NCI-H2029 treated with DMSO at 0.1 percent for 48 hours (cell line): Measurements from ENCODE around the gene TNFRSF1B.

Source experiments
- DNase-seq: peaks from one replicate; lab custom pipeline; 2025; lab: John Stamatoyannopoulos, UW

Gene TNFRSF1B

DNA sequence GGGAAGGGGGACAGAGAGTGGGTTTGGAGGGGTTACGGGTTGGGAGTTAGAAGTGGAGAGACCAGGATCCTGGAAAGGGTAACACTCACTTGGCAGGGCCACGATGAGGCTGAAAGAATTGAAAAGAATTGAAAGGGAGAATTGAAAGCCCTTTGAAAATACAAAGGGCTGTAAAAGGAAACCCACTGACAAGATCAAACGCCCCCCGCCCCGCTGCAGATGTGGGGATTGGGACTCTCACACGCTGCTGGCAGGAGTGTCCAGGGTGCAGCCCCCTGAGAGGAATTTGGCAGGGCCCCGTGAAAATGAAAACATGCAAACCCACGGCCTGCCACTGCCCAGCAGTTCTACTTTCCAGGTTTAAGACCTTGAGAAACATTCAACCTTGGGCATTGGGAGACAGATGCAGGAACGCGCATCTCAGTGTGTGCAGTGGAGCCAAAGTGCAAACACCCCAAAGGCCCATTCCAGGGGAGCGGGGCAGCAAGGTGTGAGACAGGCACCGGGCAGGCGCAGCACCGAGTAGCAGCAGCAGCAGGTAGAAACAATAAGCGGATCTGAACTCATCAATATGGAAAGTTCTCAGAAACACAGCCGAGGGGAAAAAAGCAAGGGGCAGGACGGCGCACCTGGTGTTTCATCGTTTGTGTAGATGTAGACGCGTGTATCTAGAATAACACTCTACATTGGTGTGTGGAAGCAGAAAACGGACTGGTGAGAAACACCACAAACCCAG, 8.3 kb upstream of the TNFRSF1B start:
- DNase-seq = no peak

DNA sequence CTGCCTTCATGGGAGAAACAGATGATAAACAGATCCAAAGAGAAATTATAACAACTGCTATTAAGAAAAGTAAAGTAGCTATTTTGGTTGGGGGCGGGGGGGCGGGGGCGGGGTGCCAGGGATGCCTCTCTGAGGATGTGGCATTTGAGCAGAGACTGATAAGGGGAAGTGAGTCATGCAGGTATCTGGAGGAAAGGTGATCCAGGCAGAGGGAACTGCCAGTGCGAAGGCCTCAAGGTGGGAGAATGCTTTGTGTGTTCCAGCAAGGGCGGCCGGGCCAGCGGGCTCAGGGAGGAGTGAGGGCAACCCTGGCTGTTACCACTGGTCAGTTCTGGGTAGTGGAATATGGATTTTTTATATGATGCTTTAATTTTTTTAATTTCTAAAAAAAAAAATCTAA, 7.0 kb upstream of the TNFRSF1B start:
- no peak for DNase-seq

DNA sequence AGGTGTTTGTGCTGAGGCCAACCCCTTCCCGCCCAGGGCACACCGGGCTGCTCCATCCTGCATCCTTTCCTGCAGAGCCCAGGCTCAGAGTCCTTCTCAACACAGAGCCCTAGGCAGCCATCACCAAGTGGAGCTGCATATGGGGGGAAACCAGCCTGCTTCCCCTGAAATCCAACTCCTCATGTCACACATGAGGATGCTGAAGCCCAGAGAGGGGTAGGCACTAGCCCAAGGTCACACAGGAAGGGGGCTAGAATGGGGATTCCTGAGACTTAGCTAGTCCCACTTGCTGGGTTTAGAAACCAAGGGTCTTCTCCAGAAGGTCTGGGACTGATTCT, 5.5 kb upstream of the TNFRSF1B start:
- no peak for DNase-seq

DNA sequence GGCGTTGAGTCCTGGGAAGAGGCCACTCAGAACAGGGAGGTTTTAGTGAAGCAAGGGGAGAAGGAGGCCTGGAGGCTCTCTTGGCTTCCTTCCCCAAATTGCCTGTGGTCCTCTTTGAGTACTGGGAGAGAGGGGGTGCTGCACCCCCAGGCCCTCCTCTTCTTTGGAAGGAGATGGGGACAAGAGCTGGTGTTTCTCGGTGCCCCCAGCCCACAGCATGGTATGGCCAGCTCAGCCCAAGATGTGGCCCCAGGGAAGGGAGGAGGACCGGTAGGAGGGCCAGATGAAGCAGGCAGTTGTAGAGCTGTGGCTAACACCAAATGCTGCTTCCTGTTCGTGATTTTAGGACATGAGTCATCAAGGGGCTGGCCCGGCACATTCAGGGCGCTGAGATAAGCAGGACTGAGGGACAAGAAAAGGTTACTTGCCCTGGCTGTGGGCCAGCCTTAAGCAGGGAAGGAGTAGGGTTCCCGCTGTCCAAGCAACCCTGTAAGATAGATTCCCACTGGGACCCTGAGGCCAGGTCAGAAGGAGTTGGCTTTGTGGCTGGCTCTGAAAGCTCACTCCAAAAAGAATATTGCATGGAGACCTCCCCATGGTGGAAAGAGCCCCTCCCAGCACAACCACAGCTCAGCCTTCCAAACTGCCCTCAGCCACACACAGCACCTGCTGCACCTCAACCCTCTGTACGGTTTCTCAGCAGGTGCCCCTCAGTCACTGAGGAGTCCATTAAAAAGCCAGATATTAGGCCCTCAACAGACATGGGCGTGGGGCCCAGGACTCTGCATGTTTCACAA, 4.9 kb upstream of the TNFRSF1B start:
- DNase-seq = no peak

DNA sequence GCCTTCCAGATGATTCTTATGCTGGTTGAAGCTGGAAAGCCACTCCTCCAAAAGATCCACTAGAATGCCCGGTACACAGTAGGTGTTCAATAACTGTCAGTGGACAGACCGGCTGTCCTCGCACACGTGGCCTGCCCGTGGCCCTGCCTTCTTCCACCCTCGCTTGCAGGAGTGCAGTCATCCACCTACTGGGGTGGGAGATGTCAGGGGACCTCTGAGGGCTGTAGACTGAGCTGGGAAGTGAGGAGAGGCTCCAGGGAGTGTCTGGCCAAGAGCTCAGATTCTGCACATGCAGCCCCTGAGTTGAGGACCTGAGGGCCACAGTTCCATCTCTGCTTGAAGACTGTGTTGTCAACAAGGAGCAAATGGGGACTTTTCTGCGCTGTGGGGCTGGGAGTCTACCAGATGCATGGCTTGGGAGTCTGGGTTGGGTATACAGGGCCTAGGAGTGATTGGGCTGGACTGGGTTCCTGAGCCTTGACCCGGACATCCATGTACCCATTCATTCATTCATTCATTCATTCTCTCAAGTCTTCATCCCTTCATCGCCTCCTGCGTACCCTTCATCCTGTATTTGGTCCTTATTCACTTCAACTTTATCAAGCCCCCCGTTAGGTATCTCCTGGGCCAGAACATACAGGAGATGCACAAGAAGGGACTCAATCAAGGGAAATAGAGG, 4.2 kb upstream of the TNFRSF1B start:
- no peak for DNase-seq

DNA sequence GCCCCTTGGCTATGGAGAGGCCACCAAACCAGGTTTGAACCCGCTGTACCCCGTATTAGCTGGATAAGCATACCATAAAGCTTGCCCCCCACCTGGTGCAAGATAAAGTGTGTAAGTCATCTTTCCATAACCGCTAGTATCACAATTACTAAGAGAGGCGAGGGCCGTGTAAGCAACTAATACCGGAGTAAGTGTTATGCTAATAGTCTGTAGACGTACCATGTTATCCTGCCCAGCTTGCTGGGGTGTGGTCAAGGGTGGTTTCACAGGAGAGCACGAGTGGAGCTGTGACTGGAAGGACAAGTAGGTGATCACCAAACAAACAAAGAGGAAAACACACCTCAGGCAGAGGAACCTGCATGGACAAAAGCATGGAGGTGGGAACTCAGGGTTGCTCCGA, 3.6 kb upstream of the TNFRSF1B start:
- no peak for DNase-seq

DNA sequence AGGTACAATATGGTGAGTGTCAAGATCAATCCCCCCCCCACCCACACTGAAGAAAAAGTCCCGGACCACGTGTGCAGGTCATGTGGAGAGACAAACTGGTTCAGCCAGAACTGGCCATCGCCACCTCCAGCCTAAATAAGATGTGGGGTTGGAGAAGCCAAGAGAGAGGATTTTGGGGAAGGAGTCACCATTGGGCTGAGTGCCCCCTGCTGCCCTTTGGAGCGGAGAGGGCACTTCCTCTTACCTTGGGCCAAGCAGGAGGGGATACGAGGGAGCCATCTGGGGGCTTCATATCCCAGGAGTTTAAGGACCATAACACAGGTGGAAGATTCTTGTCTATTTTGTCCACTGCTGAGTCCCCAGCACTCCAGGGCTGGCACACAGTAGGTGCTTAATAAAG, 2.6 kb upstream of the TNFRSF1B start:
- DNase-seq = no peak

DNA sequence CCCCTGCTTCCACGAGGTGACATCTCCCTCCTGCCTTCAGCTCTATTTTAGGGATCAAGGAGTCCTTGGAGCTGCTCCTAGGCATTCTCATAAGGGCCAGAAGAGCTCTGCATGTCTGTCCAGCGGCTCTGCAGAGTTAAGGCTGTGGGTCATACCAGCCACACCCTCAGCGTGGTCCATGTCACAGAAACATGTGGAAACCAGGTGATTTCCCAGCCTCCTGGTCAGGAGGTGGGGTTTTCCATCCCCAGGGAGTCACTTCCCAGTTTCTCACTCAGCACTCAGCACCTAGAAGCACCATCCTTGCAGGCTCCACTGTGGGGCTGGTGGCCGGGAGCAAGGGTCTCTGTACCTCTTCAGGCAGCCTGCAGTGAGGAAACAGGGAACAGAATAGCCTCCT, 1.4 kb upstream of the TNFRSF1B start:
- no peak for DNase-seq

DNA sequence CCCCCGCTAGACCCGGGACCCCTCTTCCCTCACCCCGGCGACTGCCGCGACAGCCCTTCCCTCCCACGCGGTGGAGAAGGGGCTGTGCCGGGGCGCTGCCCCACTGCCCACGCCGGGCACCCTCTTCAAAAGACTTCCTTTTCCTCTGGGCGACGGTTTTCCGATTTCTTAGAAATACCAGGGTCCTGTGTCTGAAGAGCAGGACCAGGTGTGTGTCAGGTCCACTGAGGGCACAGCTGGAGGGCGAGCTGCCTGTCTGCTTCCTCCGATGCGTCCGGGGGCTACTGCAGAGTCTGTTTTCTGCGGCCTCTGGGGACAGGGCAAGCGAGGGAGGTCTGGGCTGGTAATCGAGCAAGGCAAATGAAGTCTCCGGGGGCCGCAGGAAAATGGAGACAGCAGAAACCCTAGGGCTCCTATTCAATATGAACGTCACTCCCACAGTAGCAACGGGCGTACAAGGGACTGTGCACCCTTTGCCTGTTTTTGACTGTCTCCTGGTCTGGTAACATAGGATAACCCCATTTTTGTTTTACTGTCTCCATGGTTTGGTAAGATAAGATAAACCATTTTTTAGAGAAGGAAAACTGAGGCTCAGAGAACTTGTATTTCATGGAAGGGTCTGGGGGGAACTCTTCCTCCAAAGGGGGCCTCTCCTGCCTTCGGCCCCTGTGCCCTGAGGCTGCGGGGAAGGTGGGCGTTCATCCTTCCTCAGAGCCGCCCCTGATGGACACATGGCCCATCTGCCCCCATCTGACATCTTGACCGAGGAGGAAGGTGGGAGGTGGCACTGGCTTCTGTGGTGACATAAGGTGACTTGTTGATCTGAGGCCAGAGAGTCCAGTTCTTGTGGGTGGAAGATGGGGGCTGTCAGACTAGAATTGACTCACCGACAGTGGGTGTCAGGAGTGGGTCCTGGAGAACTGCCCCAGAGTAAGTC, 970 bp downstream of the TNFRSF1B start:
- no peak for DNase-seq

DNA sequence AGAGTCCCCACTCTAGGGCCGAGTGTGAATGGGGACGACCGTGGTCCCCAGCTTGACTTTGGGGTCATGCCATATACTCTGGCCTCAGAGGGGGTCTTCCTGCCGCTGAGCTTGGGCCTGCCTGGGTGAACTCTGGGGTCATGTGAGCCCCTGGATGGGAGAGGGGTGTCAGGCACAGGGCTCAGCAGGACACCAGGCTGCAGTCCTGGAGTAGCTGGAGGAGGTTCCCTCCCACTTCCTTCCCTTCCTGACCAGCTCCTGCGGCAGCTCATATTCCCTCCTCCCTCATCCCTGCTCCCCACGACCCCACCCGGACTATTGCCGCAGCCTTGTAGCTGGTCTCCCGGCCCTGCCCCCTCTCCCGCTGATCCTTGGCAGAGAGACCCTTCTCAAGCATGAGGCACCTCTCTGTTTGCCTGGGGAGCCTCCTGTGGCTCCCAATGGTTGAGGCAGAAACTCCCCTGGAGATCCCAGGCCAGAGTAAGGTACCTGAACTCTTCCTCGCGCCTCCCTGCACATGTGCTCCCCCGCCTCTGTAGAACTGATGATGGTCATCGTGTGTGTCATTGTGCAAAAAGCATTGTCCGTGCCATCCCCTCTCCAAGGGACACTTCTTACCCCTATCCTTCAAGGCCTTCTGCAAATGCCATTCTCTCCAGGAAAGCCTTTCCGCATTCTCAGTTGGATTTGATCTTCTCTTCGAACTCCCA, 1.8 kb downstream of the TNFRSF1B start:
- DNase-seq = no peak

DNA sequence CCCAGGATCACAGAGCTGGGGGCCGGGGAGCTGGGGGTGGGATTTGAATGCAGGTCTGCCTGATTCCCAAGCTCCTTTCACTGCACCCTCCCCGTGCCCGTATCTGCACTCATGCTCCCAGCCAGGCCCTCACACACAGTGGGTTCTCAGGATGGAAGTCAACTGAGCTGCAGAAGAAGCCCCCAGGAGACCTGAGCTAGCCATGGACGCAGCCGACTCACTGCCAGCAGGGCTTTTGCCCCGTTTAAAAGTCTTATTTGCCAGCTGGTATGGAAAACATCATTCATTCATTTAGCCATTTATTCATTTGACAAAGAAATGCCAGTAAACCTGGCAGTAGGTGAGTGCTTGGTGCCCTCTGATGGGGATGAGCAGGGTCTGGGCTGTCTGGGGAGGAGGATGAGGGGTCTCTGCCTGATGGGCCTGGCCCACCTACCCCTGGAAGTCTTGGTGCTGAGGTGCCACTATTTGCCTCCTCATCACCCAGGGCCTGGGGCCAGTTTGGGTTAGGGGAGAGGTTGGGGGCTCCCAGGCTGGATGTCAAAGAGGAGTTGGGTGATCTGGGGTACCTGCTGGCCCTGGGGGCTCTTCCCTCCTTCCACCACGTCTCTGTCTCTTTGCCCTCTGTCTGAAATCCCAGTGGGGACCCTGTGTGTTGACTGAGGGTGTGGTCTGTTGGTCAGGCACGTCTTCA, 2.8 kb downstream of the TNFRSF1B start:
- DNase-seq = no peak

DNA sequence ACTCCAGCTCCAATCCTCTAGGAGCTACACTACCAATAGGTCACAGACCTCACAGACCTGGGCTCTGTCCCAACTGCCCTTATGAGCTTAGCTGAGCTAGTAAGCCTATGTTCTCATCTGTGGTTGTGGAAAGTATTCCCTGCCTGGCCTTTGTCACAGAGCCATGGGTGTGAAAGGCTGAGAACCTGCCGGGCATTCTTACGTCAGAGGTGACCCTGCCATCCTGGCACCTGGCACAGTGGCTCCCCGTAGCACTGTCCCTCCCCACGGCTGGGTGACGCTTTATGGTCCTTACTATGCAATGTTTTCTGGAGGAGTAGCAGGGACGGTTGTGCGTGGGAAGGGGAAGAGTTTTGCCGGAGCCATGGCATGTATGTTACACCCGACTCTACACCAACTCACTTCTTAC, 3.5 kb downstream of the TNFRSF1B start:
- DNase-seq = no peak

DNA sequence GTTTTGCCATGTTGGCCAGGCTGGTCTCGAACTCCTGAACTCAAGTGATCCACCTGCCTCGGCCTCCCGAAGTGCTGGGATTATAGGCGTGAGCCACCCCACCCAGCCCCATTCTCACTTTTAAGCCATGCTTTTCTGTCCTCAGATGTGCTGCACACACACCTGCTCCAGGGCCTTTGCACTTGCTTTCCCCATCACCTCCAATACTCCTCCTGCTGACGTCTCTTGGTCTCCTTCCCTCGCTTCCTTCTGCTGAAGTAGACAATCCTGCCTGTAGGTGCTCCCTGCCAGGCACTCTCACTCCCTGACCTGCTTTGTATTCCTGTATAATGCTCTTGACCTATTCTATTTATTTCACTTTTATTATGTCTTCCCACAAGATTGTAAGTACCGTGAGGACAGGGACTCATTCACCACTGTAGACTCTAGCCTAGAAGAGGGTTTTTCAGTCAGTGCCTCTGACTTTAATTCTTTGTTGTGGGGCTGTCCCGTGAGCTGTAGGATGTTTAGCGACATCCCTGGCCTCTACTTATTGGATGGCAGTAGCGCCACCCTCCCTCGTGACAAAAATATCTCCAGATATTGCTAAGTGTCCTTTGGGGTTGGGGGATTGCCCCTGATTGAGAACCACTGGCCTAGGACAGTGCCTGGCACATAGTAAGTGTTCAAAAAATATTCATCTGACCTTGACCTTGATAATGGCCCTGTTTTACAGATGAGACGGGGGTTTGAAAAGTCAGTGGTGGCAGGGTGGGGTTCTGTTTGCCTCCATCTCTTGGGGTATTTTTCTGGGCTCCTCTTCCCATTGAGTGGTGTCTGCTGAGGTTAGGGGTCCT, 4.6 kb downstream of the TNFRSF1B start:
- DNase-seq = no peak

DNA sequence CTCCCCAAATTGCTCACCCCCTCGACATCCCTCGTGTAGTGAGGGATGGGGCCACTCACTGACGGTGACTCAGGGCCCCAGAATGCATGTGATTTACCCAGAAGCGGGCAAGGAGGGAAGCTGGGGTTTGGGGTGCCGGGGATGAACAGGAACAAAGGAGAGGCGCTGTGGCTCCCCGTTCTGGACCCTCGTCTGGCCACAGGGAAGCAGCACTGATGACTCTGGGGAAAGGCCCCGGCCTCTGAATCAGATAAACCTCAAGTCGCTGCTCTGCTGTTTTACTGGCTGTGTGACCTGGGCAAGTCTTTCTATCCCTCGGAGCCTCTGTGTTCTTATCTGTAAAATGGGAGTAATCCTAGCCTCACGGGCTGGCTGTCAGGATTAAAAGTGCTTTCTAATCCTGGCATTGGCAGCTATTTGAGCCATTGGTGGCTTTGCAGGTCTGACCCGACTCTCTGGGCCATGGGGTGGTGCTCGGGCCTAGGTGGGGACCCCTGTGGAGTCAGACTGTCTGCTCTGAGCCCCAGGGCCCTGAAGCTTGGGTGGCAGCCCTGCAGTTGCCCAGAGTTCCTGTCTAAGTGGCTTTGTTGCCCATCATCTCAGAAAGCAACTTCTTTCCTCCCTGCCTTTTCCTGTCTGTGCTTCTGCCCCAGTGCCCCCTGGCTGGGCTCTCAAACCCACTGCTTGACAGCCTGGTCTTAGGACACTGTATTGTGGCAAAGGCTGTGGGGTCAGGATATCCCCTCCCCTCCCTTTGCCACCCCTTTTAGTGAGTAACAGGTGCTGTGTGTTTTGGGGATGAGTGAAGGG, 5.5 kb downstream of the TNFRSF1B start:
- DNase-seq = no peak

DNA sequence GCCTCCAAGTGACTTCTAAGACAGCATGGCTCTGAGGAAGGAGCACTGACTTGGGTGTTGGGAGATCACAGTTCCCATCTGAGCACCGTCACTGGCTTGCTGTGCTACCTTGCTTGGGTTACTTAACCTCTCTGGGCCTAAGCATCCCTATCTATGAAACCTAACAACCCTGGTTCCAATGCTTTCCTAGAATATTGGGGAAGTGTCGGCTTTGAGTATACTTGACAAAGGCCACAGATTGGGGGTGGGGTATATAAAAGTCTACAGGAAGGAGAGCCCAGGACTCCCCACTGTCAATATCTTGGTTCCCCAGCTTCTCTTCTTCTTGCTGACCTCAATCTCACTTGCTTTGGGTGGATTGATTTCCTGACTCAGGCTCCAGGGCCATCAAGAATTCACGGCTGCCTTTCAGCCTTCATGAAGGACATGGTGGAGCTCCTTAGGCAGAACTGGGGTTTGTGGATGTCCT, 6.3 kb downstream of the TNFRSF1B start:
- DNase-seq = no peak

DNA sequence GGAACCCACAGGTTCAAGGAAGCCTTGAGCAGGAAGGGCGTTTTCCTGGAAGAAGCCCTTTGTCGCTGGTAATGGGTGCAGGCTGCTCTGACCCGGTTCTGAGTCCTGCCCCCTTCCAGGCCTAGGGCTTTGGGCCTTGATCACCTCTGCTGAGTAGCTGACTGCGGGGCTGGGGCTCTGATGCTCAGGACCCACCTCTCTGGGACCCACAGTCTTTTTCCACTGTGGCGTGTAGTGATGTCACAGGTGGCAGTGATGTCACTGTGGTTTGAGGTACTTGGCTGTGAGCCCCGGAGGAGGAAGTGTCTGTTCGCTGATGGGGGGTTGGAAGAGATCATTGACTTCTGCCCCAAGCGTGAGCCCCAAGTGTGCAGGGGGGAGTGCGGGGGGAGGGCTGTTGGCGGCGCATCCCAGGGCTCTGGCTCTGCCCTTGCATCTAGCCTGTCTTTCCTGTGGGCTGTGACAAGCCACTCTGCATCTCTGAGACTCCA, 6.9 kb downstream of the TNFRSF1B start:
- no peak for DNase-seq

DNA sequence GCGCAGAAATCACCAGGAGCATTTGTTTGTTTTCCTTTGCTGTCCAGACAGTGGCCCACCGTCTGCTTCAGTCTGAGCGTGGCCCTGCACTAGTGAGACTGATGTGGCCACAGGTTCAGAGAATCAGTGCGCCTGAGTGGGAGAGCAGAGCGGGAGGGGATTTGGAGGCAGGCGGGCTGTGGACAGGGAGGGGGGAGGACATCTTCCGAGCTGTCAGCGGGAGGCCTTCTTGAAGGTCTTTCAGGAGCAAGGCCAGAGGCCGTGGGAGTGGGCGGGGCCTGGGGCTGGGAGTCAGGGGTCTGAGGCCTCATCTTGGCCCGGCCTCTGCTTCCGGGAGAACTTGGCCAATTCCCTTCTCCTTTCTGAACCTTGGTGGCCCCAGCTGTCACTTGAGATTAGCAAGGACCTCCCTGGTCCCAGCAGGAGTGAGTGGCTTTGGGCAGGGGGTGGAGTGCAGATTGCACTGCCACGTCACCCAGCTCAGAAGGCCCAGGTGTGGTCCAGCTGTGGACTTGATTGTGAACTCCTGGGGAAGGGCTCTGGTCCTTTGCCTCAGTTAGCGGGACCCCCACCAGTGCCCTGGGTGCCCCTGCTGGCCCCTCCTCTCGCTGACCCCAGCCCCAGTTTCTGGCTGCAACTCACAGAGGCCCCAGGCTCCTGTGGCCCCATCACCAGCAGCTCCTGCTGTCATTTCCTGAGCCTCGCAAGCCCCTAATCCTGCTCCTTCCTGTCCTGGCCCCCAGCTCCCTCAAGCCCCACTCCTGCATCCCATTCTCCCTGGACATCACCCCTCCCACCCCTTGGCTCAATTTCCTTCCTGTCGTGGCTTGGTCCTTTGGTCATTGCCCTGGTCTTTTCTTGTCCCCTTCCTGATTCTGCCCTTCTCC, 8.4 kb downstream of the TNFRSF1B start:
- DNase-seq = no peak
